Bronchial epithelial cell (primary cell): ENCODE measurements around the gene ZNF248. TPM values are rescaled to one million over a fixed set of nuclear protein-coding genes. Genes with fewer than 3 reads are reported as not detected.
A peak's percentile ranks its signal among the peaks of the same experiment; 100 is the strongest.
"Not testable (repeated sequence)": the region's sequence is repeated elsewhere in the genome, so short reads cannot be mapped to it uniquely, and the experiment has no call there.

Experiments
- DNase-seq: peaks from one replicate; pipeline ENCODE4 v3.0.0-alpha.2; 2010; ENCODE audit warnings: low read depth
- FAIRE-seq: peaks from 2 replicates; lab custom pipeline; 2011; peaks lifted over from hg19 to GRCh38; lab: Jason Lieb, UNC
- H3K27me3 ChIP-seq: 2 replicates; pipeline ENCODE4 v1.5.1; 2011; ENCODE audit warnings: low read length; ENCODE audit not compliant: control insufficient read depth, insufficient read depth
- H3K36me3 ChIP-seq: 2 replicates; pipeline ENCODE4 v1.5.1; 2011; ENCODE audit warnings: low read length; ENCODE audit not compliant: control insufficient read depth, insufficient read depth
- H3K4me3 ChIP-seq: 2 replicates; pipeline ENCODE4 v1.5.1; 2011; ENCODE audit warnings: mild to moderate bottlenecking, low read depth, low read length, control low read depth
- total RNA-seq: library from RNA; depleted of rRNA; stranded (reverse); fragments of >200 nt; gene quantifications from 2 replicates; pipeline ENCODE4 v1.2.1, GENCODE V29; 2014
- TF ChIP-seq, protein P1 (sequence below): IDR thresholded peaks from 2 replicates; pipeline ENCODE4 v1.5.1; 2011; ENCODE audit warnings: mild to moderate bottlenecking, moderate library complexity, low read length, control low read depth, inconsistent platforms; ENCODE audit not compliant: insufficient read depth, severe bottlenecking

Gene ZNF248
- total RNA-seq, 1 donor from 2014 or later = 6.1 TPM

DNA sequence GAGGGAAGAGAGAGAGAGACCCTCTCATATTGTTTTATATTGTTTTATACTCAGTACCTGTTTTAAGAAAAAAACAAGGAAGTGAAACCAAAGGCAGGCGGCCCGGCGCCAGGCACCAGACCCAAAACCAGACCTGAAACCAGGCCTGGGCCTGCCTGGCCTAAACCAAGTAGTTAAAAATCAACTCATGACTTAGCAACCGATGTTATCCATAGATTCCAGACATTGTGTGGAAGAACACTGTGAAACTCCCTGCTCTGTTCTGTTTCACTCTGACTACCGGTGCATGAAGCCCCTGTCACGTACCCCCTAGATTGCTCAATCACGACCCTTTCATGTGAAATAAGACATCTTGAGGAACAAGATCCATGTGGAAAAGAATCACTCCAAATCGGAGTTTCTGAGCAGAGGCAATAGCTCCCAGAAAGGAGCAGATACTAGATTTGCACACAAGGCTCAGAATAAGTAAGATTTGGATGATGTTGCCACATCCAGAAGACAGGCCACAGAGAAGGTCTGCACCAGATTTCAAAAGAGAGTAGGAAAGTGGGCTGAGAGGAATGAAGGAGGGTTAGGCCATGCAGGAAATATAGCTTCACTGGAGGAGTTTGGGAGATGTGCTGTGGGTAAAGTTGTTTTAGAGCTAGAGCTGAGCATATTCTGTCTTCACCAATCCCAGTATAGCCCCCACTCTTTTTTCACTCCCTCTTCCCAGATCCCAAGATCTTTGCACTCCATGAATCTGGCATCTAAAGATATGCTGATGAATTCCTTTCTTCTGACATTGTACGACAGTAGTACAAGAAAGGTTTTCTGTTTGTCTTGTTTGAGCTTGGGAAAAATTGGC, 8.8 kb upstream of the ZNF248 start:
- TF ChIP-seq, protein P1, sequence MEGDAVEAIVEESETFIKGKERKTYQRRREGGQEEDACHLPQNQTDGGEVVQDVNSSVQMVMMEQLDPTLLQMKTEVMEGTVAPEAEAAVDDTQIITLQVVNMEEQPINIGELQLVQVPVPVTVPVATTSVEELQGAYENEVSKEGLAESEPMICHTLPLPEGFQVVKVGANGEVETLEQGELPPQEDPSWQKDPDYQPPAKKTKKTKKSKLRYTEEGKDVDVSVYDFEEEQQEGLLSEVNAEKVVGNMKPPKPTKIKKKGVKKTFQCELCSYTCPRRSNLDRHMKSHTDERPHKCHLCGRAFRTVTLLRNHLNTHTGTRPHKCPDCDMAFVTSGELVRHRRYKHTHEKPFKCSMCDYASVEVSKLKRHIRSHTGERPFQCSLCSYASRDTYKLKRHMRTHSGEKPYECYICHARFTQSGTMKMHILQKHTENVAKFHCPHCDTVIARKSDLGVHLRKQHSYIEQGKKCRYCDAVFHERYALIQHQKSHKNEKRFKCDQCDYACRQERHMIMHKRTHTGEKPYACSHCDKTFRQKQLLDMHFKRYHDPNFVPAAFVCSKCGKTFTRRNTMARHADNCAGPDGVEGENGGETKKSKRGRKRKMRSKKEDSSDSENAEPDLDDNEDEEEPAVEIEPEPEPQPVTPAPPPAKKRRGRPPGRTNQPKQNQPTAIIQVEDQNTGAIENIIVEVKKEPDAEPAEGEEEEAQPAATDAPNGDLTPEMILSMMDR = no peak
- no peaks in the 10 kb centered on the region for H3K27me3 ChIP-seq
- peak; percentile 79 for FAIRE-seq
- no peaks in the 10 kb centered on the region for H3K36me3 ChIP-seq
- no peak for DNase-seq
- no peak overlapping the region for H3K4me3 ChIP-seq

DNA sequence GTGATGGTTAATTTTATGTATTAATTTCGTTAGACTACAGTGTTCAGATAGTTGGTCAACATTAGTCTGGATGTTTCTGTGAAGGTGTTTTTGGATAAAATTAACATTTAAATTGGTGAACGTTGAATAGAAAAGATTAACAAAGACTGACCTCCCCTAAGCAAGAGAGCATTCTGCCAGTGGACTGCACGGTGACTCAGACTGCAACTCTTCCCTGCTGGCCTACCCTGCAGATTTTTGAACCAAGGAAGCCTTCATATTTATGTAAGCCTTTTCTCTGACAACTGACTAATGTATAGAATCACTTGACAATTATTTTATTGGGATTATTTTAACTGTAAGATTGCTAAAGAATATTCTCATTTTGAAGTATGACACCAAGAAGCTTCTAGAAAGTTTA, 7.9 kb upstream of the ZNF248 start:
- Histone ChIP-seq H3K36me3 (no peaks in the 10 kb centered on the region), H3K27me3 (no peaks in the 10 kb centered on the region), H3K4me3 (no peak overlapping the region)
- TF ChIP-seq, protein P1 = no peak
- no peak for FAIRE-seq
- DNase-seq = no peak

DNA sequence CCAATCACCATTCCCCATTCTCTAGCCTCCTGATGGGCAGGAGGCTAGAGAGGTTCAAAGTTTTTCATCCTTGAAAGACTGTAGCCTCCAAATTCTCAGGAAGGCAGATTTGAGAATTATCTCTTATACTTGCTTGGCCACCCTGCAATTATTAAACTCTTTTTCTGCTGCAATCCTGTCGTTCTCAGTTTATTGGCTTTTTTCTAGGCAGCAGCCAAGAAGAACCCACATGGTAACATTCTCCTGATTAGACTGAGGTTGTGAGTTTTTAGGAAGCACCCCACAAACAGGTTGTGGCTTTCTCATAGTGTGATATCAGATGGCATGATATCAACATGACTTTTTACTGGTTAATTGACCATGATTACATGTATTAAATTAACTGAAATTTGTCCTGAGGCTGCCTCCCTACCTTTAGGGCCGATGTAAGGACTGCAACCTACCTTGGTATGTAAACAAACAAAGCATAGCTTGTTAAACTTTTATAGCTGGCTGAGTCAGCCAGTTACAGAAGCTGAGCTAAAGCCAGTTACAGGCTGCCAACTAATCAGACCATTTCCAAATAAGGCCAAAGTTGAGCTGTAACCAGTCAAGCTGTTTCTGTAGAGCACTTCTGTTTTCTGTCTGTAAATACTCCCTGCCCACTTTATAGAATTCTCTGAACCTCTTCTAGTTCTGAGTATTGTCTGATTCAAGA, 3.2 kb upstream of the ZNF248 start:
- no peaks in the 10 kb centered on the region for H3K27me3 ChIP-seq
- TF ChIP-seq, protein P1 = no peak
- DNase-seq = peak; percentile 86
- no peaks in the 10 kb centered on the region for H3K36me3 ChIP-seq
- no peak for FAIRE-seq
- no peak overlapping the region for H3K4me3 ChIP-seq

DNA sequence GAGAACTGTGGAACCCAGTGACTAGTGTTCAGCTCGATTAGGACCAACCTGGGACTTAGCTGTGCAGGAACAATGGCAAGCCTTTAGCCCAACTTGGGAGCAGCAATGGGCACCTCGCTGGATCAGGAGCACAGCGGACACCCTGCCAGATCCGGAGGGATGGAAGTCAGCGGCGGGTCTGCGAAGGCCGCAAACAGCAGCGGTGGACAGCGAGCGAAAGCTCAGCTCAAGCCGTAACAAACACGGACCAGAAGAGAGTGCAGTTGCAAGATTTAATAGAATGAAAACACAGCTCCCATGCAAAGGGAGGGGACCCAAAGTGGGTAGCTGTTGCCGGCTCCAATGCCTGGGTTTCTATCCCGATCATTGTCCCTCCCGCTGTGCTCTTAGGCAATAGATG, 1.9 kb upstream of the ZNF248 start:
- not testable (repeated sequence) for H3K27me3 ChIP-seq, DNase-seq, H3K36me3 ChIP-seq, H3K4me3 ChIP-seq, FAIRE-seq

DNA sequence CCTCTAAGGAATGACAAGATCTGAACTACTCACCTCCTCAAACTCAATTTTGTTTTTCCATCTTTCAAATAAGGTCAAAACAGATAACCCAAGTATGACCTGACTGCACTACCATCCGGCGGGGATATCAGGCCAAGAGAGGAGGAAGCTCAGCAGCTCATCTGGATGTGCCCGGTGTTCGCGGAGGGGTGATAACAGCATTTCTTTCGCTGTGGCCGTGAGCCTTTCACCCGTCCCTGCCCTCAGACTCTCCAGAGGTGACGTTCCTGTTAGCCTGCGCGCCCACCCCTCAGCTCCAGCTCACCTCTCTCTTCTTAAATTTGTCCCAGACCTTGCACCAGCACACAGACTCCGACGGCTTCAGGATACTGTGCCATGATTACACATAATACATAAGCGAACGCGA, 526 bp downstream of the ZNF248 start:
- no peak for FAIRE-seq
- no peaks in the 10 kb centered on the region for H3K27me3 ChIP-seq
- H3K36me3 ChIP-seq = no peaks in the 10 kb centered on the region
- TF ChIP-seq, protein P1 = no peak
- peak; percentile 4 for DNase-seq
- peak overlapping the region; percentile 72 for H3K4me3 ChIP-seq

DNA sequence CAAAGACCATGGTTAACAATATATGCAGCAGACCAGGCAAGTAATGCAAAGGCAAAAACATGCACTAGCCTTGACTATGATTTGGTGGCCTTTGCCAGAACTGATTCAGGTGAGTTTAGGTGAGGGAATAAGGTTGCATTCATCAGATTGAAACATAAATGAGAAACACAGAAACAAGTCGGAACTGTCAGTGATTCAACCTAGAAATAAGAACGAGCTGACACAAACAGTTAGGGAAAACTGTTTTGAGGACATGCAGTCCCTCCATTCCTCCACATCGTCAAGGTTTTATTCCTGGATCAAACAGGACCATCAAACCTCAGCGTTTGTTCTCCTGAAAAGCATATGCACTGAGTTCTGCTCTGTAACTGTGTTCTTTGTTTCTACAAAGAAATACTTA, 1.8 kb downstream of the ZNF248 start:
- TF ChIP-seq, protein P1 = no peak
- H3K36me3 ChIP-seq = no peaks in the 10 kb centered on the region
- DNase-seq (no peak), FAIRE-seq (no peak)
- H3K4me3 ChIP-seq = no peak overlapping the region
- H3K27me3 ChIP-seq = no peaks in the 10 kb centered on the region
